OCI-LY3 (cell line): ENCODE results near the gene VAV3.

Experiments
- H2AFZ ChIP-seq: fragments of 200-600, 300-600 bp; shearing (Covaris generic); 2 replicates; pipeline ENCODE4 v1.6.0; 2014; ENCODE audit warnings: antibody characterized with exemption, low read depth, low read length
- H3K27ac ChIP-seq: fragments of 200-600, 300-600 bp; sonication (generic); 2 replicates; pipeline ENCODE4 v1.5.1; 2014; ENCODE audit warnings: mild to moderate bottlenecking, low read length, moderate library complexity, mixed read lengths
- H3K27me3 ChIP-seq: fragments of 200-600, 300-600 bp; sonication (generic); 2 replicates; pipeline ENCODE4 v1.6.1; 2014; ENCODE audit warnings: low read depth, low read length, mixed read lengths
- H3K36me3 ChIP-seq: fragments of 200-600, 300-600 bp; sonication (generic); replicated peaks from 2 replicates; pipeline ENCODE3; 2014; ENCODE audit warnings: low read depth, low read length, mixed read lengths
- H3K4me1 ChIP-seq: fragments of 300-600, 200-600 bp; sonication (generic); 2 replicates; pipeline ENCODE4 v1.6.1; 2014; ENCODE audit warnings: low read length, mixed read lengths
- H3K4me2 ChIP-seq: fragments of 200-600, 300-600 bp; sonication (generic); 2 replicates; pipeline ENCODE4 v1.6.1; 2014; ENCODE audit warnings: low read length, mixed read lengths
- H3K4me3 ChIP-seq: fragments of 300-600, 200-600 bp; sonication (generic); 2 replicates; pipeline ENCODE4 v1.5.1; 2014; ENCODE audit warnings: antibody characterized with exemption, mild to moderate bottlenecking, low read length, moderate library complexity
- H3K79me2 ChIP-seq: fragments of 300-600, 200-600 bp; shearing (Covaris generic); 2 replicates; pipeline ENCODE4 v1.6.1; 2014; ENCODE audit warnings: mild to moderate bottlenecking, low read length, mixed read lengths
- H3K9ac ChIP-seq: fragments of 300-600, 200-600 bp; shearing (Covaris generic); 2 replicates; pipeline ENCODE4 v1.6.0; 2014; ENCODE audit warnings: mild to moderate bottlenecking, low read length, moderate library complexity
- H3K9me3 ChIP-seq: fragments of 200-600, 300-600 bp; shearing (Covaris generic); 2 replicates; pipeline ENCODE4 v1.6.1; 2014; ENCODE audit warnings: low read length, mixed read lengths; ENCODE audit not compliant: insufficient read depth
- H4K20me1 ChIP-seq: fragments of 200-600, 300-600 bp; sonication (generic); 2 replicates; pipeline ENCODE4 v1.6.1; 2016; ENCODE audit warnings: low read length, mixed read lengths; ENCODE audit not compliant: insufficient read depth
- CTCF ChIP-seq: fragments of 200-600, 300-600 bp; sonication (generic); IDR thresholded peaks from 2 replicates; pipeline ENCODE4 v1.5.1; 2014; ENCODE audit warnings: antibody characterized with exemption, low read length, low read depth
- EZH2phosphoT487 ChIP-seq: fragments of 200-600 bp; shearing (Covaris generic); IDR thresholded peaks from 2 replicates; pipeline ENCODE4 v1.6.1; 2018; ENCODE audit warnings: antibody characterized with exemption, mixed run types, low read depth

The VAV3 gene

GRCh38 chr1:107523061-107523460 lies 441.9 kb downstream of the VAV3 start:
- Histone ChIP-seq H3K79me2 (no peaks in the 10 kb centered on the region), H2AFZ (no peak overlapping the region), H3K4me2 (no peak overlapping the region), H3K36me3 (no peaks in the 10 kb centered on the region), H3K9ac (no peak overlapping the region), H4K20me1 (no peaks in the 10 kb centered on the region), H3K27me3 (no peaks in the 10 kb centered on the region), H3K4me3 (no peak overlapping the region), H3K27ac (no peak overlapping the region), H3K4me1 (no peaks in the 10 kb centered on the region), H3K9me3 (no peaks in the 10 kb centered on the region)
- no peak for TF ChIP-seq EZH2phosphoT487
- no peak for TF ChIP-seq CTCF
